ENCODE results near the gene KRT7.

- TF ChIP-seq CTCF (IDR thresholded peaks at IDR 0.05; ENCODE audit: low read depth, low read length, missing input control) (no peak), SP1 (IDR thresholded peaks at IDR 0.05) (no peak), JUND (IDR thresholded peaks at IDR 0.05) (no peak), REST (IDR thresholded peaks at IDR 0.05) (no peak), GABPA (IDR thresholded peaks at IDR 0.05 in 1 of 2, conservative IDR thresholded peaks at IDR 0.05 in 1 of 2) (no peak)
Measured at GRCh38 chr12:52210925-52211650, 22.0 kb upstream of the KRT7 start.

All from liver (tissue), 3 donors.